Activated B cell treated with CpG ODN at 0.5 μM for 24 hours (primary cell): ENCODE results near the gene PKP3. TPM values are rescaled to one million over a fixed set of nuclear protein-coding genes. Genes with fewer than 3 reads are reported as not detected.

Experiments used
- ATAC-seq: fragments of 200-7000 bp; cut with Tn5 transposase; one replicate; pipeline ENCODE4 v1.10.0; 2021; ENCODE audit warnings: low read depth, mild to moderate bottlenecking, moderate library complexity
- CTCF ChIA-PET: fragments of 350-600 bp; sonication (Branson Sonifier 250); formaldehyde crosslinking; loops from one replicate; lab custom pipeline; 2021; ENCODE audit warnings: antibody characterized with exemption; lab: Charles Lee
- POLR2A ChIA-PET: fragments of 350-600 bp; sonication (Branson Sonifier 250); formaldehyde crosslinking; loops from one replicate; lab custom pipeline; 2021; ENCODE audit warnings: antibody characterized with exemption; lab: Charles Lee
- DNase-seq: peaks from one replicate; pipeline ENCODE4 v3.0.0; 2022
- H3K27ac Mint-ChIP-seq: one replicate; pipeline ENCODE4 v1.8.0; 2020; ENCODE audit warnings: mixed read lengths
- H3K27me3 Mint-ChIP-seq: one replicate; pipeline ENCODE4 v1.8.0; 2021; ENCODE audit warnings: mixed read lengths
- H3K36me3 Mint-ChIP-seq: one replicate; pipeline ENCODE4 v1.8.0; 2021; ENCODE audit warnings: low read depth, mixed read lengths
- H3K4me1 Mint-ChIP-seq: one replicate; pipeline ENCODE4 v1.8.0; 2021; ENCODE audit warnings: mixed read lengths
- H3K4me3 Mint-ChIP-seq: one replicate; pipeline ENCODE4 v1.8.0; 2020; ENCODE audit warnings: mild to moderate bottlenecking, mixed read lengths
- H3K9me3 Mint-ChIP-seq: one replicate; pipeline ENCODE4 v1.8.0; 2020; ENCODE audit warnings: mixed read lengths
- CTCF ChIP-seq: fragments of 200-600 bp; IDR thresholded peaks from one replicate; pipeline ENCODE4 v1.8.0; 2022; ENCODE audit warnings: antibody characterized with exemption, mild to moderate bottlenecking
- intact Hi-C: fragments of 100-400 bp; cut with micrococcal nuclease; formaldehyde crosslinking; loops from one replicate; pipeline ENCODE4 v1.15.1; 2024
- total RNA-seq: library from RNA; stranded (reverse); gene quantifications from 2 replicates; pipeline ENCODE4 v1.2.3, GENCODE V29; 2022

Gene PKP3
- total RNA-seq, 1 donor from 2014 or later = 0.18 TPM

GRCh38 chr11:452916-453527, 59.0 kb downstream of the PKP3 start:
- ChIA-PET CTCF (no interaction called here), POLR2A (interaction anchor here (0.5 to 0.6 kb wide), 2 partner anchors 53 to 60 kb away, joined by 5 to 7 read pairs; no protein-coding TSS in a partner anchor)
- intact Hi-C loops = loop anchor here (5.0 kb wide), 1 partner anchor 146 kb away; the partner anchor contains the start of gene IFITM2
- H3K9me3 Mint-ChIP-seq = no peaks in the 10 kb centered on the region
- peak overlapping the region; percentile 28 for H3K4me3 Mint-ChIP-seq
- TF ChIP-seq CTCF = no peak
- H3K36me3 Mint-ChIP-seq = peaks cover 19% of the 10 kb centered on the region
- no peak for ATAC-seq
- no peak for DNase-seq
- no peaks in the 10 kb centered on the region for H3K27me3 Mint-ChIP-seq
- H3K27ac Mint-ChIP-seq = no peak overlapping the region
- H3K4me1 Mint-ChIP-seq = peaks cover 55% of the 10 kb centered on the region

GRCh38 chr11:453564-453963, 59.6 kb downstream of the PKP3 start:
- Mint-ChIP-seq H3K4me1 (peaks cover 52% of the 10 kb centered on the region), H3K36me3 (peaks cover 19% of the 10 kb centered on the region), H3K27ac (no peak overlapping the region), H3K27me3 (no peaks in the 10 kb centered on the region), H3K9me3 (no peaks in the 10 kb centered on the region), H3K4me3 (no peak overlapping the region)
- ChIA-PET CTCF (no interaction called here), POLR2A (interaction anchor here (0.5 kb wide), 1 partner anchor 60 kb away, joined by 7 read pairs; no protein-coding TSS in a partner anchor)
- DNase-seq = no peak
- no peak for ATAC-seq
- intact Hi-C loops = loop anchor here (5.0 kb wide), 1 partner anchor 146 kb away; the partner anchor contains the start of gene IFITM2
- no peak for TF ChIP-seq CTCF

- DNase-seq = no peak
- Mint-ChIP-seq H3K4me3 (no peak overlapping the region), H3K9me3 (no peaks in the 10 kb centered on the region), H3K27me3 (no peaks in the 10 kb centered on the region), H3K4me1 (peaks cover 48% of the 10 kb centered on the region), H3K27ac (no peak overlapping the region), H3K36me3 (peaks cover 19% of the 10 kb centered on the region)
- POLR2A ChIA-PET = no interaction called here
- no peak for ATAC-seq
- no peak for TF ChIP-seq CTCF
- CTCF ChIA-PET = no interaction called here
- intact Hi-C loops = loop anchor here (5.0 kb wide), 1 partner anchor 147 kb away; the partner anchor contains the start of gene IFITM2
These were observed 60.0 kb downstream of the PKP3 start for GRCh38 chr11:454043-454442.

Other genes with a start within 250 kb of the PKP3 start
- gene SCGB1C1, start 201.1 kb upstream of the PKP3 start, total RNA-seq = not detected in 2 replicates
- 44.2 and 47.0 TPM in 2 replicates for gene BET1L, start 186.8 kb upstream of the PKP3 start, total RNA-seq
- 108 and 114 TPM in 2 replicates for gene RIC8A, start 186.5 kb upstream of the PKP3 start, total RNA-seq
- 21.8 and 23.0 TPM in 2 replicates for gene SIRT3, start 157.9 kb upstream of the PKP3 start, total RNA-seq
- gene PSMD13, start 157.2 kb upstream of the PKP3 start, total RNA-seq = 147 and 149 TPM in 2 replicates
- gene NLRP6, start 115.8 kb upstream of the PKP3 start, total RNA-seq = 0.46 and 0.64 TPM in 2 replicates
- 62.3 and 74.1 TPM in 2 replicates for gene PGGHG, start 105.1 kb upstream of the PKP3 start, total RNA-seq
- not detected in 2 replicates for gene IFITM5, start 94.7 kb upstream of the PKP3 start, total RNA-seq
- 112 and 125 TPM in 2 replicates for gene IFITM2, start 86.4 kb upstream of the PKP3 start, total RNA-seq
- 21.2 and 25.3 TPM in 2 replicates for gene IFITM1, start 80.2 kb upstream of the PKP3 start, total RNA-seq
- 14.8 and 17.0 TPM in 2 replicates for gene IFITM3, start 73.3 kb upstream of the PKP3 start, total RNA-seq
- not detected in 2 replicates for gene B4GALNT4, start 24.7 kb upstream of the PKP3 start, total RNA-seq
- gene SIGIRR, start 20.8 kb downstream of the PKP3 start, total RNA-seq = 19.8 and 24.2 TPM in 2 replicates
- gene ANO9, start 47.8 kb downstream of the PKP3 start, total RNA-seq = 37.2 and 46.1 TPM in 2 replicates
- gene PTDSS2, start 56.1 kb downstream of the PKP3 start, total RNA-seq = 17.8 and 22.0 TPM in 2 replicates
- gene RNH1, start 113.0 kb downstream of the PKP3 start, total RNA-seq = 101 and 103 TPM in 2 replicates
- 37.2 and 43.9 TPM in 2 replicates for gene HRAS, start 141.4 kb downstream of the PKP3 start, total RNA-seq
- gene LRRC56, start 143.3 kb downstream of the PKP3 start, total RNA-seq = 7.1 and 7.9 TPM in 2 replicates
- gene LMNTD2, start 166.5 kb downstream of the PKP3 start, total RNA-seq = 8.6 and 9.1 TPM in 2 replicates
- 14.2 and 14.9 TPM in 2 replicates for gene RASSF7, start 166.8 kb downstream of the PKP3 start, total RNA-seq
- gene PHRF1, start 182.3 kb downstream of the PKP3 start, total RNA-seq = 42.7 and 49.6 TPM in 2 replicates
- 74.1 and 75.5 TPM in 2 replicates for gene IRF7, start 221.7 kb downstream of the PKP3 start, total RNA-seq
- gene CDHR5, start 230.7 kb downstream of the PKP3 start, total RNA-seq = not detected in 2 replicates
- gene SCT, start 233.0 kb downstream of the PKP3 start, total RNA-seq = not detected in 2 replicates
- 0.42 and 0.49 TPM in 2 replicates for gene DRD4, start 243.1 kb downstream of the PKP3 start, total RNA-seq